SK-N-SH treated with all-trans-retinoic acid at 6 μM for 48 hours (cell line): Measurements from ENCODE around the gene CALN1.

Experiments used
- ZFP3 ChIP-seq: fragments of 250-450 bp; sonication (Bioruptor Pico); IDR thresholded peaks from 2 replicates; pipeline ENCODE4 v1.5.0; 2020; ENCODE audit warnings: mild to moderate bottlenecking, moderate library complexity
- ZNF565 ChIP-seq: fragments of 450-650 bp; formaldehyde crosslinking; conservative IDR thresholded peaks from 2 replicates; pipeline ENCODE4 v1.5.0; 2020; ENCODE audit warnings: low read depth, mild to moderate bottlenecking, moderate library complexity

GRCh38 chr7:72017756-72018155, 394.4 kb downstream of the CALN1 start:
- TF ChIP-seq ZFP3 (CRISPR knock-in tag) (no peak), ZNF565 (CRISPR knock-in tag) (no peak)
